HL-60 (cell line): ENCODE data around the gene STON1.

ENCODE experiments used
- DNase-seq, 2 experiments: peaks; one replicate each; pipeline ENCODE4 v3.0.0-alpha.2; 2010 to 2020; ENCODE audit warnings: low read depth in 1 of 2, low spot score in 1 of 2
- H3K27ac ChIP-seq: fragments of 250-450 bp; sonication (Bioruptor Pico); replicated peaks from 2 replicates; pipeline ENCODE4 v1.5.1; 2020; ENCODE audit warnings: mild to moderate bottlenecking, moderate library complexity
- H3K27me3 ChIP-seq: fragments of 250-450 bp; sonication (Bioruptor Pico); 2 replicates; pipeline ENCODE4 v1.5.1; 2021; ENCODE audit warnings: mild to moderate bottlenecking, moderate library complexity; ENCODE audit not compliant: insufficient read depth, poor library complexity, severe bottlenecking
- H3K4me3 ChIP-seq: replicated peaks from 2 replicates; pipeline ENCODE4 v1.5.1; 2011; ENCODE audit warnings: mild to moderate bottlenecking, control low read depth, low read length; ENCODE audit not compliant: insufficient read depth
- GABPA ChIP-seq: IDR thresholded peaks from 2 replicates; pipeline ENCODE4 v1.6.1; 2012; ENCODE audit warnings: low read depth
- POLR2AphosphoS5 ChIP-seq: IDR thresholded peaks from 2 replicates; pipeline ENCODE4 v1.6.1; 2012; ENCODE audit warnings: low read depth
- REST ChIP-seq: IDR thresholded peaks from 2 replicates; pipeline ENCODE4 v1.6.1; 2012; ENCODE audit warnings: low read depth; ENCODE audit not compliant: insufficient replicate concordance
- SPI1 ChIP-seq: IDR thresholded peaks from 2 replicates; pipeline ENCODE4 v1.6.1; 2012; ENCODE audit warnings: low read depth, mild to moderate bottlenecking, borderline replicate concordance
- TF ChIP-seq, protein P1 (sequence below): IDR thresholded peaks from one replicate; pipeline ENCODE4 v1.5.1; 2011; ENCODE audit warnings: low read length, control low read depth, inconsistent platforms; ENCODE audit not compliant: insufficient read depth

Gene STON1

GRCh38 chr2:48529676-48530032 is 300 bp upstream of the STON1 start:
- DNase-seq: no peak
- Histone ChIP-seq H3K27ac (no peak overlapping the region), H3K4me3 (peak overlapping the region; percentile 40), H3K27me3 (peaks cover 8% of the 10 kb centered on the region)
- TF ChIP-seq POLR2AphosphoS5: no peak
- TF ChIP-seq GABPA: no peak
- no peak for TF ChIP-seq SPI1
- TF ChIP-seq, protein P1, sequence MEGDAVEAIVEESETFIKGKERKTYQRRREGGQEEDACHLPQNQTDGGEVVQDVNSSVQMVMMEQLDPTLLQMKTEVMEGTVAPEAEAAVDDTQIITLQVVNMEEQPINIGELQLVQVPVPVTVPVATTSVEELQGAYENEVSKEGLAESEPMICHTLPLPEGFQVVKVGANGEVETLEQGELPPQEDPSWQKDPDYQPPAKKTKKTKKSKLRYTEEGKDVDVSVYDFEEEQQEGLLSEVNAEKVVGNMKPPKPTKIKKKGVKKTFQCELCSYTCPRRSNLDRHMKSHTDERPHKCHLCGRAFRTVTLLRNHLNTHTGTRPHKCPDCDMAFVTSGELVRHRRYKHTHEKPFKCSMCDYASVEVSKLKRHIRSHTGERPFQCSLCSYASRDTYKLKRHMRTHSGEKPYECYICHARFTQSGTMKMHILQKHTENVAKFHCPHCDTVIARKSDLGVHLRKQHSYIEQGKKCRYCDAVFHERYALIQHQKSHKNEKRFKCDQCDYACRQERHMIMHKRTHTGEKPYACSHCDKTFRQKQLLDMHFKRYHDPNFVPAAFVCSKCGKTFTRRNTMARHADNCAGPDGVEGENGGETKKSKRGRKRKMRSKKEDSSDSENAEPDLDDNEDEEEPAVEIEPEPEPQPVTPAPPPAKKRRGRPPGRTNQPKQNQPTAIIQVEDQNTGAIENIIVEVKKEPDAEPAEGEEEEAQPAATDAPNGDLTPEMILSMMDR: no peak
- no peak for TF ChIP-seq REST

- TF ChIP-seq, protein P1: no peak
- TF ChIP-seq SPI1: no peak
- TF ChIP-seq POLR2AphosphoS5: no peak
- no peak for TF ChIP-seq REST
- TF ChIP-seq GABPA: no peak
- Histone ChIP-seq H3K4me3 (no peak overlapping the region), H3K27me3 (peaks cover 8% of the 10 kb centered on the region), H3K27ac (no peak overlapping the region)
- no peak for DNase-seq
Observed at GRCh38 chr2:48531141-48531648, 1.2 kb downstream of the STON1 start.

DNA sequence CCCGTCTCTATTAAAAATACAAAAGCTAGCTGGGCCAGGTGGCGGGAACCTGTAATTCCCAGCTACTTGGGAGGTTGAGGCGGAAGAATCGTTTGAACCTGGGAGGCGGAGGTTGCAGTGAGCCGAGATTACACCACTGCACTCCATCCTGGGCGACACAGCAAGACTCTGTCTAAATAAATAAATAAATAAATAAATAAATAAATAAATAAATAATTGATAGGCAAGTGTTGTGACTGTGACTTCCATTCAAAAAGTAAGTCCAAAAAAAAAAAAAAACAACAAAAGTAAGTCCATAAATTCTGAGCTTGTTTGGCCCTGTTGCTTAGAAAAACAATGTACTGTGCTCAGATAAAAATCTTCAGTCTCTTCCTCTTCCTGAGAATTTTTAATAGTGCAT is 2.2 kb downstream of the STON1 start:
- Histone ChIP-seq H3K27ac (no peak overlapping the region), H3K27me3 (peaks cover 8% of the 10 kb centered on the region), H3K4me3 (no peak overlapping the region)
- no peak for TF ChIP-seq GABPA
- TF ChIP-seq REST: no peak
- no peak for TF ChIP-seq SPI1
- TF ChIP-seq POLR2AphosphoS5: no peak
- TF ChIP-seq, protein P1: no peak
- no peak for DNase-seq
